Left ventricle myocardium superior (tissue), 1 donor: ENCODE results near the gene PITPNC1. TPM values are rescaled to one million over a fixed set of nuclear protein-coding genes. Genes with fewer than 3 reads are reported as not detected.
"Not testable (repeated sequence)": the region's sequence is repeated elsewhere in the genome, so short reads cannot be mapped to it uniquely, and the experiment has no call there.

Source experiments
- ATAC-seq: fragments of 200-7000 bp; cut with Tn5 transposase; one replicate; pipeline ENCODE4 v1.9.1; 2020; ENCODE audit warnings: mild to moderate bottlenecking, moderate library complexity
- DNase-seq: peaks from one replicate; pipeline ENCODE4 v3.0.0-alpha.2; 2020
- intact Hi-C: fragments of 100-400 bp; cut with micrococcal nuclease; formaldehyde crosslinking; loops from one replicate; pipeline ENCODE4 v1.11.0; 2022
- total RNA-seq: library from RNA; stranded (reverse); fragmentation: NEBNext Ultra II Directional; extraction: Animal tissue kit (Norgen Biotek cat#: 25700); gene quantifications from one replicate; pipeline ENCODE4 v1.2.1, GENCODE V29; 2021
- donor health status: DM: no; HTN: yes; CAD: no; lungs with severe emphysema.

The PITPNC1 gene
- total RNA-seq, 1 donor from 2014 or later: 11.0 TPM

DNA sequence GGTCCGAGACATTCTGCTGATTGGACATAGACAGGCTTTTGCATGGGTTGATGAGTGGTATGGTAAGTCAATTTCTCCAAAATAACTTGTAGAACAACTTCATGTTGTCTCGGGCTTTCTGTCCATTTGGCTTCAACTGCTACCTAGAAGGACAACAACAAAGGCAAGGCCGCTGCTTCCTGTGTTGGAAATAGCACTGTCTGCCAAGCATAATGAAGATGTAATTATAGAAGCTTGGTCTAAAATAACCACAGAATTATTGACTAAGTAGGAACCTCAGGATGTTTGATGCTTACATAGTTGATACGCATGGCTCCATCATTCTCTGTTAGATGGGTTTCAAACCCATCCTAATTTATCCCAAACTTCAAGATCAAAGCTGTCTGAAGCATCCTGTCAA lies 298.4 kb downstream of the PITPNC1 start:
- ATAC-seq: peak; percentile 30
- intact Hi-C loops: no loop called here

DNA sequence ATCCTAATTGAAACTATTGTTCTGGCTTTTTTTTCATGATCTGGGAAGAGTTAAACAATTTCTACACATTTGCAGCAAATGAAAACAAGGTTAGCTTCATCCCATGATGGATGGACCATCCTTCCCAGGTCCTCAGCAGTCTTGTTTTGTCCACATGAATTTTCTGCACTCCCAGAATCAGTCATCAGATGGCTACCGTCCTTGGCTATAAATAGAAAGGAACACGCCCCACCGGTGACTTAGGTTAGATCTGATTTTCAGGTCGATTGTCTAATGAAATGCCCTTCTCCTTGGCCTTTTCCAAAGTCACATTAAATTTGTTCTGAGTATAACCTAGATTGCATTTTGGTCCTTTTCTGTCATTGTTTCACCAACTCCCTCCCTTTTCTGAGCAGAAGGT lies 299.2 kb downstream of the PITPNC1 start:
- DNase-seq (no peak), ATAC-seq (no peak)
- intact Hi-C loops: no loop called here

More for the DNA sequence above, 298.4 kb downstream of the PITPNC1 start:
- no peak for DNase-seq

DNA sequence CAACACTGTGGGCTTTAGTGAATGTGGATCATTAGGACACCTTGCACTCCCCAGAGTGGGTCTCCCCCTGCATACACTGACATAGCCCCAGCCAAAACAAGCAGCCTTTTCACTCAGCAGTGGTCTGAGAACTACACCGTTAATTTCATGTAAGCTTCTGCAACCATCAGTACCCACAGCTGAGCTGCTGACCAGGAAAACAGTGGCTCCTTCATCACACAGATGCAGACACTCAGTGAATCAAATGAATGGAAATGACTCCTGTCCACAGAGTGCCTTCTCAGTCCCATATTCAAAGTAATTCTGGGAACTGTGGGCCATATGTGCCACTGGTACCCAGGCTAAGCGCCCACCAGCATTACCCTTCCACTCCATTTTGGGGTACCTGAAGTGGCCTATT lies 301.3 kb downstream of the PITPNC1 start:
- intact Hi-C loops: no loop called here
- no peak for ATAC-seq
- no peak for DNase-seq

DNA sequence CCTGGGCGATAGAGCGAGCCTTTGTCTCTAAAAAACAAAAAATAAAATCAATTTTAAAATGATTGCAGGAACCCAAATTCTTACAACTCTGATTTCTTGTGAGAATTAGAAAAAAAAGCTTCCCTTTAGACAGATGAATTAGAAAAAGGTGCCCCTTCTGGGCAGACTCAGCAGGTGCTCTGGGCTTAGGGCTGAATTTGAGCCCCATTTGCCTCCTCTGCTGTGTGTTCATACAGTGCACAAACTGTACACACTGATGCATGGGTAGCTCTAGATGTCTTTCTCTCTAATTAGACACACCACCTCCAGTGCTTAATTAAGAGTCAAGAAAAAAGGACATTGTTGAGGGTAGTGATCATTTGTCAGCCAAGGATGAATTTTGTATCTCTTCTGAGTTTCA lies 302.1 kb downstream of the PITPNC1 start:
- DNase-seq: no peak
- intact Hi-C loops: no loop called here
- no peak for ATAC-seq

DNA sequence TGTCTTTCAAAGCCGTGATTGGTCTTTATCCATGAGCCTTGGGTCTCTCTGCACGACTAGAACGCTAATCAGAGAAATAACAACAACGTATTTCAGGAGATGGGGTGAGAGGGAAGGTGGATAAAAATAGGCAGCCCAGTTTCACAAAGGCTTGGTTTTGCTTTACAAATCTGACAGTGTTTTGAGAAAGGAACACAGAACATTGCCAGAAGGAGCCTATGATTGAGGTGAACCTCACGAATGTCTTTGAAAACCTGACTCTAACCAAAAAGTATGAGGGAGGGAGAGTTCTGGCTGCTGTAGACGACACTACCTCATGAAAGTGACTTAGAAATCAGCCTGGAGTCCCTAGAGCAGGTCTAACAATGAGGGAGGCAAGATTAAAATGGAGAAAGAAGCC lies 302.6 kb downstream of the PITPNC1 start:
- DNase-seq (no peak), ATAC-seq (no peak)
- intact Hi-C loops: no loop called here

DNA sequence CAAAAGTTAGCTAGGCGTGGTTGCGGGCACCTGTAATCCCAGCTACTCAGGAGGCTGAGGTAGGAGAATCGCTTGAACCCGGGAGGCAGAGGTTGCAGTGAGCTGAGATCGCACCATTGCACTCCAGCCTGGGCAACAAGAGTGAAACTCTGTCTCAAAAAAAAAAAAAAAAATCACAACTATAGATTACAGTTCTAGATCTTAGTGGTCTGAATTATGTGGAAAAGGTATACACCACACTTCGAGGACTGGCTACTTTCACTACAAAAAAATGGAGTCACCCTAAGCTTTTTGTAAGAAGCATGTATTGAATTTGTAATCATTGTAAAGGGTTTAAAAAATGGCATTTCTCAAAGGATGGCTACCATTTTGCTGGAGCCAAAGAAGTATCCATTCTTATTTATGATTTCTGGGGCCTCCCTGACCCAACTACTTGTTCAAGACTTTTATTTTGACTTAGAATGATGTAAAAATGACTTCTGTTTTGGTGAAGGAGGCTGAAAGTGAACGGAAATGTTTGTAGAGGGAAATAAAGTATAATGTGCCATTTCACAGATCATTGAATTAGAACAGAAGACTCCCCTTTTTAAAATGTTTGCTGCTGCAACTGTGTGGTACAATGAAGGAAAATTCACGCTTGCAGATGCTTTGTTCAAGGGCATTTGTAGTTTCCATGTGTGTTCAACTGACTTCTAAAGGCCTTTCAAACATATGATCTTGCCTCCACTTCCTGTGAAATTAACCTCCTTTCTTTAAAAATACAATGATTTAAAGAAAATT lies 303.6 kb downstream of the PITPNC1 start:
- intact Hi-C loops: no loop called here
- ATAC-seq: no peak
- DNase-seq: no peak

DNA sequence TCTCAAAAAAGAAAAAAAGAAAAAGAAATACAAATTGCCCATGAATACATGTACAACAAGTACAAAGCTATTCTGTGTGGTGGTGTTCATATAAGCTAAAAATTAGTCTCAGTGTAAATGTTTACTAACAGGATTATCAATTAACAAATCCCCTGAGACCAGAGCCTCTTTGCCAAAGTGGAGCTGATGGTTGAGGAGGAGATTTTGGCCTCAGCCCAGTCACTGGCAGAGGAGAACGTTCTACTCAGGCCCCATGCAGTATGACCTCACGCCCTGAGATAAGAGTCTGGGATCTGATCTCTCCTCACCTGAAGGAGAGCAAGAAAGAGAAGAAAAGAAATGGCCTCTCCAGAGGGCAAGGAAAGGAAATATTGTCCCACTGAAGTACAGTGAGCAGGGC lies 305.1 kb downstream of the PITPNC1 start:
- intact Hi-C loops: no loop called here
- DNase-seq (no peak), ATAC-seq (no peak)

DNA sequence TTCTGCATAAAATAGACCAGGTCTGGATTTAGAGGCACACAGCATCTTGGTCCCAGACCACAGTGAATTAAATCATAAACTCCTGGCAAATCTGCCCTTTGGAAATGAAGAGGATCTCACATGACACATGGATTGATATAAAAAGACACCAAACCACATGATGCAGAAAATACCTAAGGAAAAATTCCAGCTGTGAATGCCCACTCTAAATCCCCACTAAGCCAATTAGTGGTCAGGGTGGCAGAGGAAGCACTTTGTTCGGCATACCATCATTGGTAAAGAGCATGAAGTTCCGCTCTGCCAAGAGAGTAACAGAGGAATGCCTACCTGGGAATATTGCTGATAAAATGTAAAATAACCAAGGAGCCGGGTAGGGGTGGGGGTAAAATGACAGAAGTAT lies 308.3 kb downstream of the PITPNC1 start:
- DNase-seq (no peak), ATAC-seq (no peak)
- intact Hi-C loops: no loop called here

DNA sequence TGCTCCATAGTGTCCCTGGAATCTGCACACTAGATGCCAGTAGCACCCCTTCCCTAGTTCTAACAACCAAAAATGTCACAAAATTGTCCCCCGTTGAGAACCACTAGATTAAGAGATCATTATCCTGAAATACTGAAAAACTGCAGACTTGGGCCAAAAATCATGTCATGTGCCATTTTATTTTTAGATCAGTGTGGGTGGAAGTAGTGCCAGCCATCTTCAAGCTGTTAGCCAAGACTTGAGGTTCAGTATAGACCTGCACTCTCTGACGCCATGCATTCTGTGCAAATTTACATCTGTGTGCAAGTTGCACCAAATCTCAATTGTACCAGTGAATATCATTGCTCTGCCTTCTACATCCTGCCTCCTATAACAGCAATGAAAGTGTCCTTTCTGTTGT lies 309.2 kb downstream of the PITPNC1 start:
- DNase-seq (no peak), ATAC-seq (no peak)
- intact Hi-C loops: no loop called here

DNA sequence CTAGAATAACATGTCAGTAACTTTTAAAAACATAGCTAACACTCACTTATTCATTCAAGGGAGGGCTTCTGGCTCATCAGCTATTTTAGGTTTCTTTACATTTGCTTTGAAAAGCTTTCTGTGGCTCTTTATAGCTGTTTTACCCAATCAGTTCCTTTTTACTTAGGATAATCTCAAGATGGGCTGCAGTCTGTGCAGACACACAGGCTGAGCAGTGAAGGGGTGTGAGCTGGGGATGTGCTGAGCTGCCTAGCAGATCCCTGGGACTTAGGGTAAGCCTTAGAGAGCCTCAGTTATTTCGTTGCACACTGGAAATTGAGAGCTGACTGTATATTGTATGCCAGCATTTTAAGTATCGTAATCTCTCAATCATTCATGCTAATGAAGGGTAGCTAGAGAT lies 310.4 kb downstream of the PITPNC1 start:
- no peak for ATAC-seq
- intact Hi-C loops: no loop called here
- DNase-seq: no peak

DNA sequence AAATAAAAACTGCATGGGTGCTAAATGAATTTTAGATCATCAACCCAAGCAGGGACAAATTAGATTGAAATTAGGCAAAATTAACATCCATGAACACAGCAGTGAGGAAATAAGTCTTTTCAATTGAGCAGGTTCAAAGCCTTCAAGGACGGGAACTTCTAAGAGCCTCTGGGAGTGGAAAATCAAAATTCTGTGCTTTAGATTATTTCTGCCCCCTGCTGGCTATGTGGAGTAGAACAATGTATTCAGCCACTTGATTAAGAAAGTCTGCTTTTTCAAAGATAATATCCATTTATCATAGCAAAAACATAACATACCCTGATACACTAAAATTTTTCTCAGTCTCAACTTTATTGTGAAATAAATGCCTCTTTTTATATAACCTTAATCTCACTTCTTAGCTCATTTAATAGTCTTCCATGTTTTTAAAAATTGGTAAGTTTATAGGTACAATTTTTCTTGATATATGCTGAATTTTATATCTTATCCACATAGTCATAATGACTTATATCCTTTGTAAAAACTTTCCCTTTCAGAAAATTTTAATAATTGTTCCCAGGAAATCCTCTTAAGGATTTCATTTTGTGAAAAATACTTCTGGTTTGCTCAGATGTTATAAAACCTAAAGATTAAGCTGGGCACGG lies 312.6 kb downstream of the PITPNC1 start:
- ATAC-seq: peak; percentile 51
- DNase-seq: no peak

DNA sequence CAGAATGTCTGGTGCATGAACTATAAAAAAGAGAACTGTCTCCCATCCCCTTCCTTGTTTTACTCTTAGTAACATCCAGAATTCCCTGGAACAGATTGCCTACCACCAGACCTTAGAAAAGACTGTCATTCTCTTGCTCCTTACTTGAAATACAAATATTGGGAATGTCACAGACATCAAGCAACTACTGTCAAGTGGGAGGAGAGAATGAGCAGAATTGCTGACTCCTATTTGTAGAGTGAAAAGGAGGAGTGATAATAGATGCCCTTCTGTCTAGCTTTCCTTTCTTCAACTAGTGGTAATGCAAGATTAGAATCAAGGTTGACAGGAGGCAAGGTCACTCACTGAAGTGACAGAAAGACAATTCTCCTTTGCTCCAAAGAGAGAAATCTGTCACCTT lies 316.7 kb downstream of the PITPNC1 start:
- ATAC-seq (no peak), DNase-seq (no peak)
- intact Hi-C loops: loop anchor here (5.0 kb wide), 1 partner anchor 317 kb away; the partner anchor contains the start of gene PITPNC1

More for the DNA sequence above, 312.6 kb downstream of the PITPNC1 start:
- intact Hi-C loops: loop anchor here (5.0 kb wide), 1 partner anchor 312 kb away; the partner anchor contains the start of gene PITPNC1

DNA sequence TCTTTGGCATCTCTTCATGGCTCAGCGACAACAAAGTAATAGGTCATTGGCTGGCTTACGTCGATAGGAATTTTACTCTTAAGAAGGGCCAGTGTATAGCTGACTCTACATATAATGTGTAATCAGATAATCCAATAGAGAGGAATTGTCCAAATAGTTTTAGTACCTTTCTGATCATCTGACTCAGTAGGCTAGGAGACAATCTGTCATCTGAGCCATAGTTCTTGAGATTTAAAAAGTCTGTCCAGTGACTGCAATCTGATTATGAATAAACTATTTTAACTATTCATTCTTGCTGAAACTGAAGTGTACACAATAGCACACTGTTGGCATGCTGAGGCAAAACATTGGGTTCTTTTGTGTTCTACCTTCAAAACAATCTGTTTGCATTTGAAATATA lies 319.3 kb downstream of the PITPNC1 start:
- intact Hi-C loops: no loop called here
- ATAC-seq (no peak), DNase-seq (no peak)

DNA sequence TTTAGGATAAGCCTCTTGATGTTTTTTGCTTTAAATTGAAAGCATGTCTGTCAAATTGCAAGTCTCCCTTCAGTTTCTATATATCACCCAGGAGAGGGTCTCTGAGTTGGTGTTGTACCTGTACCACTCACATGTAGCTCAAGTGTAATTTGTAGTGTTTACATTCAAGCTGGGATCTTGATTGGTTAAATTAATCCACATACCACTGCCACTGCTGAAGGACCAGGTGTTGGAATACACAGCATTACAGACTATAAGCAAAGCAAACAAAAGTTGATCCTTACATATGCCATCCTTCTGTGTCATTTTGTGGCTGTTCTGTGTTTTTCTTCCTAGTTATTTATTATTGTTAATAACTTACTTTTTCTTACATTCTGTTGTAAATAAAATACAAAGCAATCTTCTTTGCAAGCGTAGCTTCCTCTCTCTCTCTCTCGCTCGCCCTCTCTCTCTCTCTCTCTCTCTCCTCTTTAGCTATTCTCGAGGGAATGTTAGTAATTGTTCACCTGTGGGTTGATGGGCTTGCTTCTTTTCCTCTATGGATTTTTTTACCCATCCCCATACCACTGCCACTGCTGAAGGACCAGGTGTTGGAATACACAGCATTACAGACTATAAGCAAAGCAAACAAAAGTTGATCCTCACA lies 319.9 kb downstream of the PITPNC1 start:
- ATAC-seq (no peak), DNase-seq (no peak)
- intact Hi-C loops: no loop called here

DNA sequence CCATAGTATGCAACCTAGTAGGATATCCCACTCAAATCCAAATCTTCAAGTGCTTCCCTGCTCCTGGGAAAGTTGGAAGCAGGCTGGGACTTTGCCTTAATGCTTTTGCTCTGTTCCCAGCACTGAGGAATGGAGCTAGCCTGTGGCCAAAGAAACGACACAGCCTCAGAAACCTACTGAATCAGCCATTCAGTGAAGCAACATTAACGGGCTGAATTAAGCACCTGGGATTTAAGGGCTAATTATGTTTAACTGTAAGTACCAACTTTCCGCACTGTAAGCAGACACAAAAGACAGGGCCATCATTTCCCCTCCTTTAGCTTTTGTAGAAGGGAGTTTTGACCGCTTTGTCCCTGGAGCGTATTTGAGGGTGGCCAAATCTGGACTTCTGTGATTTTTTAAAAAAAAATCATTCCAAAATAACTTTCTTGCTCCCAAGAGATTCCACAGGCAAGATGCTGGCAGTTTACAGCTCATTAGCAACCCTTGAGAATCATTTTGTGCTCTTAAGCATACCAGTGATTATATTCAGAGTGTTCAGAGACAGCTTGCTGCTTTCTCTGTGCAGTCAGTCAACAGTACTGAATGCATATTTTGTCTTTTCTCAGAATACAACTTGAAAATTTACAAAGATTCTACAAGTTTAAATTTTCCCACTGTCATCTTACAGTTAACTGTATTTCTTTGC lies 323.1 kb downstream of the PITPNC1 start:
- ATAC-seq: no peak
- intact Hi-C loops: no loop called here

DNA sequence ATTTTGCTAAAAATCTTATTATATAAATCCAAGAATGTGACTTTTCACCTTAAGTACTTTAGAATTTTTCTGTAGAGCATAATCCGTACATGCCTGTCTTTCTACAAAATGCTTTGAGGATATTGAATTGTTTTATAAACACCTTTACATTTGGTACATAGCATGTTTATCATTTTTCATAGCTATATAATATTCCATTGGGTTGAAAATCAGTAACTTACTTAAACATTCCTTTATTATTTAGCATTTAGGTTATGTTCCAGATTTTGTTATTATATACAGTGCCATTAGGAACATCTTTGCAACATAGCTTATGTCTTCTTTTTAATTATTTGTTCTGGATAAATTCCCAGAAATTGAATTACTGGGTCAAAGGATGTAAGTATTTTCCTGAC lies 323.6 kb downstream of the PITPNC1 start:
- ATAC-seq (no peak), DNase-seq (no peak)
- intact Hi-C loops: no loop called here

More for the DNA sequence above, 323.1 kb downstream of the PITPNC1 start:
- no peak for DNase-seq

DNA sequence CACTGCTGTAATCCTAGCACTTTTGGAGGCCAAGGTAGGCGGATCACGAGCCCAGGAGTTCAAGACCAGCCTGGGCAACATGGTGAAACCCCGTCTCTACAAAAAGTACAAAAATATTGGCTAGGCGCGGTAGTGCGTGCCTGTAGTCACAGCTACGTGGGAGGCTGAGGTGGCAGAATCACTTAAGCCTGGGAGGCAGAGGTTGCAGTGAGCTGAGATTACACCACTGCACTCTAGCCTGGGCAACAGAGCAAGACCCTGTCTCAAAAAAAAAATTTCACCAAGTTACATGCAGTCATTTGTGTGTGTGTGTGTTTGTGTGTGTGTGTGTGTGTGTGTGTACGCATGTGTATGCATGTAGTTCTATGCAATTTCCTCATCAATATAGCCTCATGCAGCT lies 325.8 kb downstream of the PITPNC1 start:
- intact Hi-C loops, ATAC-seq, DNase-seq: not testable (repeated sequence)

DNA sequence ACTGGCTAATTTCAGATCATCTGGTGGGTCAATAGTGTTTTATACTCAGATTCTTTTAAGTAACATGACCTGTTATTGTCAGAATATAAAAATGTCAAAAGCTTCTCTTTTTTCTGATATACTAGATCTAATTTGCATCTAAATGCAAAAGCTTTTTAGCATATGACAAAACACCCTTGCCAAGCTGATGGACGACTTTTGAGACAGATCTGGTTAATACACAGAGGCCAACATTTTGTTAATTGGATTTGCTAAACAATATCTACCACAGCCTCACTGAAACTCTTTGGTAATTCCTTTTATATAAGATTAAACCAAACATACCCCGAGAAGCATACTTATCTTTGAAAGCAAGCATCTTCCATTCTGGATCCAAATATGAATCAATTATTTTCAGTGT lies 330.4 kb downstream of the PITPNC1 start:
- intact Hi-C loops: no loop called here
- no peak for ATAC-seq
- no peak for DNase-seq

DNA sequence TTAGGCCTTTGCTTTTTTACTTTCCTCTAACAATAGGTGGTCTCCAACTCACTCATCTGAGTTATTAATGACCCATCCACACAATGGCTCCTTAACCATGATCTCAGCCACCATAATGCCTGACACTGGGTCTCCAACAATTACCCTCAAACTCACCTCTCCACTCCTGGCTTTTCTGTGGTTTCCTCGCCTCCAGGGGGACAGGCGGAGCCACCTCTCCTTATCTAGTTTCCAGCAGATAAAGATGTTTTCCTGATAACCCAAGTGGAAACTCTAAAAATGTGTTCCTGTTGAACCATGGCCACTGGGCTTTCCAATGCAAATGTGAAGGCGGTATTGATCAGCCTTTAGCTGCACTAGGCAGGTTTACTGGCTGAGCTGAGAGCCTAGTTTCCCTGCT lies 331.3 kb downstream of the PITPNC1 start:
- no peak for DNase-seq
- intact Hi-C loops: no loop called here
- ATAC-seq: no peak

DNA sequence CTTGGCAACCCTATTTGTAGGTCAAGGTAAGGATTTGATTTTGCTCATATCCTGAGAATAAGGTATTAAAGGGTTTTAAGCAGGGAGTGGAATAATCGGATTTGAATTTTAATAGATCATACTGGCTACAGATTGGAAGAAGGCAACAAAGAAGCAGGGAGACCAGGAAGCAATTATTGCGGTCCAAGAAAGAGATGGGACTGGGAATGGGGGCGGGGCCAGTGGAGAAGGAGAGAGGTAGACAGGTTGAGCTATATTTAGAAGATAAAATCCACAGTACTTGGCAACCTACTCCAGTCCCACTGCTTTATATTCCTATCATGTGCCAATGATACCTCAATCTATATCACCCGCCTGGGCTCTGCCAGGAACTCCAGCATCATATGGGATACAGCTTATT lies 334.8 kb downstream of the PITPNC1 start:
- intact Hi-C loops: no loop called here
- no peak for ATAC-seq
- no peak for DNase-seq
